Liver (tissue), 9 donors: Measurements from ENCODE around the gene IL12RB2. TPM values are rescaled to one million over a fixed set of nuclear protein-coding genes. Genes with fewer than 3 reads are reported as not detected.

Experiments used
- DNase-seq: peaks from one replicate; pipeline ENCODE4 v3.0.0-alpha.2; 2017; ENCODE audit warnings: low spot score
- H3K27ac ChIP-seq, 2 donors: one replicate each; pipeline ENCODE4 v1.7.0; 2013; ENCODE audit warnings: inconsistent platforms in 2 of 2, low read length in 2 of 2, control low read depth in 1 of 2, low read depth in 1 of 2, mild to moderate bottlenecking in 1 of 2
- H3K27me3 ChIP-seq, 4 donors: one replicate each; pipeline versions ENCODE4 v1.6.1 to v1.7.0; 2013; ENCODE audit warnings: low read length in 3 of 4, inconsistent platforms in 1 of 4, mild to moderate bottlenecking in 1 of 4, moderate library complexity in 1 of 4; ENCODE audit not compliant: control insufficient read depth in 4 of 4, insufficient read depth in 4 of 4
- H3K36me3 ChIP-seq, 4 donors: one replicate each; pipeline versions ENCODE4 v1.6.1 to v1.7.0; 2013; ENCODE audit warnings: low read length in 3 of 4, mild to moderate bottlenecking in 3 of 4, low read depth in 1 of 4, moderate library complexity in 1 of 4; ENCODE audit not compliant: control insufficient read depth in 4 of 4, insufficient read depth in 3 of 4
- H3K4me1 ChIP-seq, 4 donors: one replicate each; pipeline versions ENCODE4 v1.6.1 to v1.7.0; 2013; ENCODE audit warnings: low read length in 3 of 4, mild to moderate bottlenecking in 3 of 4, moderate library complexity in 1 of 4; ENCODE audit not compliant: control insufficient read depth in 4 of 4, insufficient read depth in 4 of 4
- H3K4me3 ChIP-seq, 3 donors: one replicate each; pipeline versions ENCODE4 v1.6.1 to v1.7.0; 2013; ENCODE audit warnings: low read length in 3 of 3, control low read depth in 1 of 3, low read depth in 1 of 3, mild to moderate bottlenecking in 1 of 3
- H3K9ac ChIP-seq, 2 donors: one replicate each; pipeline ENCODE4 v1.7.0; 2013; ENCODE audit warnings: low read length in 2 of 2, mild to moderate bottlenecking in 2 of 2, moderate library complexity in 2 of 2, control low read depth in 1 of 2, low read depth in 1 of 2
- H3K9me3 ChIP-seq, 4 donors: one replicate each; pipeline versions ENCODE4 v1.6.1 to v1.7.0; 2013; ENCODE audit warnings: low read length in 3 of 4; ENCODE audit not compliant: control insufficient read depth in 4 of 4
- CTCF ChIP-seq: fragments of 150-350 bp; IDR thresholded peaks from 2 replicates; pipeline ENCODE4 v1.5.1; 2017; ENCODE audit warnings: improper control_type of control experiment, low read depth, low read length; ENCODE audit not compliant: missing input control
- EGR1 ChIP-seq, 2 donors: IDR thresholded peaks; 2 replicates each; pipeline ENCODE4 v1.6.1; 2016 to 2018; ENCODE audit warnings: antibody characterized with exemption in 2 of 2, low read depth in 2 of 2
- FOXA1 ChIP-seq: IDR thresholded peaks from 2 replicates; pipeline ENCODE4 v1.6.1; 2016; ENCODE audit warnings: antibody characterized with exemption
- FOXA2 ChIP-seq: IDR thresholded peaks from 2 replicates; pipeline ENCODE4 v1.6.1; 2016; ENCODE audit warnings: antibody characterized with exemption
- GABPA ChIP-seq, 2 donors: IDR thresholded peaks in 1 of 2; conservative IDR thresholded peaks in 1 of 2; 2 replicates each; pipeline ENCODE4 v1.6.1; 2016; ENCODE audit warnings: antibody characterized with exemption in 2 of 2, mild to moderate bottlenecking in 1 of 2, moderate library complexity in 1 of 2
- HNF4A ChIP-seq, 2 donors: conservative IDR thresholded peaks; 2 replicates each; pipeline ENCODE4 v1.6.1; 2016; ENCODE audit warnings: antibody characterized with exemption in 2 of 2, mild to moderate bottlenecking in 2 of 2
- HNF4G ChIP-seq: IDR thresholded peaks from 2 replicates; pipeline ENCODE4 v1.6.1; 2016; ENCODE audit warnings: antibody characterized with exemption
- JUND ChIP-seq, 2 donors: IDR thresholded peaks; 2 replicates each; pipeline ENCODE4 v1.6.1; 2016; ENCODE audit warnings: antibody characterized with exemption in 2 of 2
- NR2F2 ChIP-seq: IDR thresholded peaks from 2 replicates; pipeline ENCODE4 v1.6.1; 2016; ENCODE audit warnings: antibody characterized with exemption
- RAD21 ChIP-seq, 2 donors: IDR thresholded peaks; 2 replicates each; pipeline ENCODE4 v1.6.1; 2016; ENCODE audit warnings: antibody characterized with exemption in 2 of 2, mild to moderate bottlenecking in 2 of 2
- RXRA ChIP-seq, 2 donors: IDR thresholded peaks; 2 replicates each; pipeline ENCODE4 v1.6.1; 2017 to 2018; ENCODE audit warnings: antibody characterized with exemption in 2 of 2, mild to moderate bottlenecking in 1 of 2
- SP1 ChIP-seq: IDR thresholded peaks from 2 replicates; pipeline ENCODE4 v1.6.1; 2018; ENCODE audit warnings: antibody characterized with exemption, mild to moderate bottlenecking
- TAF1 ChIP-seq: conservative IDR thresholded peaks from 2 replicates; pipeline ENCODE4 v1.6.1; 2016; ENCODE audit warnings: antibody characterized with exemption, mild to moderate bottlenecking
- WGBS: extraction: QIAGEN DNeasy Blood & Tissue Kit; methylation state at CpG from one replicate; pipeline ENCODE4 v1.1.7; 2013; 5-methylcytosine and 5-hydroxymethylcytosine counted together
- polyA plus RNA-seq, 2 donors: library from polyadenylated mRNA; stranded (reverse) in 1 of 2; unstranded in 1 of 2; fragments of 200-250 nt in 1 of 2; fragments of >200 nt in 1 of 2; fragmentation: Nextera tagmentation in 1 of 2; extraction: Ambion mirVana in 1 of 2; gene quantifications; one replicate each; pipeline versions ENCODE4 v1.2.1 to v1.2.3, GENCODE V29; 2013 to 2015
- total RNA-seq, 2 donors: library from RNA; depleted of rRNA; stranded (reverse); fragments of >200 nt; gene quantifications; one replicate each; pipeline ENCODE4 v1.2.3, GENCODE V29; 2014
- TF ChIP-seq, protein P1 (sequence below): IDR thresholded peaks from 2 replicates; pipeline ENCODE4 v1.6.1; 2016; ENCODE audit warnings: antibody characterized with exemption
- TF ChIP-seq, protein P2 (sequence below): IDR thresholded peaks from 2 replicates; pipeline ENCODE4 v1.6.1; 2016; ENCODE audit warnings: antibody characterized with exemption, mild to moderate bottlenecking
- TF ChIP-seq, protein P3 (sequence below): IDR thresholded peaks from 2 replicates; pipeline ENCODE4 v1.6.1; 2016; ENCODE audit warnings: antibody characterized with exemption
- donor health status: healthy.
- donor health status: healthy.
- donor health status: healthy.
- donor health status: healthy.
- donor health status: healthy.

Gene IL12RB2, protein sequence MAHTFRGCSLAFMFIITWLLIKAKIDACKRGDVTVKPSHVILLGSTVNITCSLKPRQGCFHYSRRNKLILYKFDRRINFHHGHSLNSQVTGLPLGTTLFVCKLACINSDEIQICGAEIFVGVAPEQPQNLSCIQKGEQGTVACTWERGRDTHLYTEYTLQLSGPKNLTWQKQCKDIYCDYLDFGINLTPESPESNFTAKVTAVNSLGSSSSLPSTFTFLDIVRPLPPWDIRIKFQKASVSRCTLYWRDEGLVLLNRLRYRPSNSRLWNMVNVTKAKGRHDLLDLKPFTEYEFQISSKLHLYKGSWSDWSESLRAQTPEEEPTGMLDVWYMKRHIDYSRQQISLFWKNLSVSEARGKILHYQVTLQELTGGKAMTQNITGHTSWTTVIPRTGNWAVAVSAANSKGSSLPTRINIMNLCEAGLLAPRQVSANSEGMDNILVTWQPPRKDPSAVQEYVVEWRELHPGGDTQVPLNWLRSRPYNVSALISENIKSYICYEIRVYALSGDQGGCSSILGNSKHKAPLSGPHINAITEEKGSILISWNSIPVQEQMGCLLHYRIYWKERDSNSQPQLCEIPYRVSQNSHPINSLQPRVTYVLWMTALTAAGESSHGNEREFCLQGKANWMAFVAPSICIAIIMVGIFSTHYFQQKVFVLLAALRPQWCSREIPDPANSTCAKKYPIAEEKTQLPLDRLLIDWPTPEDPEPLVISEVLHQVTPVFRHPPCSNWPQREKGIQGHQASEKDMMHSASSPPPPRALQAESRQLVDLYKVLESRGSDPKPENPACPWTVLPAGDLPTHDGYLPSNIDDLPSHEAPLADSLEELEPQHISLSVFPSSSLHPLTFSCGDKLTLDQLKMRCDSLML
- total RNA-seq, result 1 to 10 TPM in 1 of 2 donors, under 1 TPM in 1; 0.50 to 1.3 TPM
- under 1 TPM; 0.06 to 0.67 TPM for polyA plus RNA-seq

GRCh38 chr1:67307251-67308060 is at the start of gene IL12RB2:
Gene IL12RB2, plus strand, starts transcription at chr1:67307873. Its CDS starts 12,496 bp downstream, at chr1:67320369.
- no peaks in the 10 kb centered on the region for H3K36me3 ChIP-seq
- peaks cover 0 to 10% (median 1%) of the 10 kb centered on the region in 4 donors for H3K4me1 ChIP-seq
- TF ChIP-seq CTCF (no peak), FOXA1 (no peak), FOXA2 (no peak), HNF4A (conservative IDR thresholded peaks at IDR 0.05) (no peak), GABPA (IDR thresholded peaks at IDR 0.05 in 1 of 2, conservative IDR thresholded peaks at IDR 0.05 in 1 of 2) (no peak), SP1 (no peak), HNF4G (no peak), JUND (IDR thresholded peaks at IDR 0.05) (no peak), TAF1 (no peak), EGR1 (IDR thresholded peaks at IDR 0.05; ENCODE audit: low read depth in 2 of 2) (no peak), RXRA (IDR thresholded peaks at IDR 0.05) (no peak), RAD21 (IDR thresholded peaks at IDR 0.05) (no peak), NR2F2 (no peak)
- TF ChIP-seq, protein P1, sequence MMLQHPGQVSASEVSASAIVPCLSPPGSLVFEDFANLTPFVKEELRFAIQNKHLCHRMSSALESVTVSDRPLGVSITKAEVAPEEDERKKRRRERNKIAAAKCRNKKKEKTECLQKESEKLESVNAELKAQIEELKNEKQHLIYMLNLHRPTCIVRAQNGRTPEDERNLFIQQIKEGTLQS, result no peak
- TF ChIP-seq, protein P2, sequence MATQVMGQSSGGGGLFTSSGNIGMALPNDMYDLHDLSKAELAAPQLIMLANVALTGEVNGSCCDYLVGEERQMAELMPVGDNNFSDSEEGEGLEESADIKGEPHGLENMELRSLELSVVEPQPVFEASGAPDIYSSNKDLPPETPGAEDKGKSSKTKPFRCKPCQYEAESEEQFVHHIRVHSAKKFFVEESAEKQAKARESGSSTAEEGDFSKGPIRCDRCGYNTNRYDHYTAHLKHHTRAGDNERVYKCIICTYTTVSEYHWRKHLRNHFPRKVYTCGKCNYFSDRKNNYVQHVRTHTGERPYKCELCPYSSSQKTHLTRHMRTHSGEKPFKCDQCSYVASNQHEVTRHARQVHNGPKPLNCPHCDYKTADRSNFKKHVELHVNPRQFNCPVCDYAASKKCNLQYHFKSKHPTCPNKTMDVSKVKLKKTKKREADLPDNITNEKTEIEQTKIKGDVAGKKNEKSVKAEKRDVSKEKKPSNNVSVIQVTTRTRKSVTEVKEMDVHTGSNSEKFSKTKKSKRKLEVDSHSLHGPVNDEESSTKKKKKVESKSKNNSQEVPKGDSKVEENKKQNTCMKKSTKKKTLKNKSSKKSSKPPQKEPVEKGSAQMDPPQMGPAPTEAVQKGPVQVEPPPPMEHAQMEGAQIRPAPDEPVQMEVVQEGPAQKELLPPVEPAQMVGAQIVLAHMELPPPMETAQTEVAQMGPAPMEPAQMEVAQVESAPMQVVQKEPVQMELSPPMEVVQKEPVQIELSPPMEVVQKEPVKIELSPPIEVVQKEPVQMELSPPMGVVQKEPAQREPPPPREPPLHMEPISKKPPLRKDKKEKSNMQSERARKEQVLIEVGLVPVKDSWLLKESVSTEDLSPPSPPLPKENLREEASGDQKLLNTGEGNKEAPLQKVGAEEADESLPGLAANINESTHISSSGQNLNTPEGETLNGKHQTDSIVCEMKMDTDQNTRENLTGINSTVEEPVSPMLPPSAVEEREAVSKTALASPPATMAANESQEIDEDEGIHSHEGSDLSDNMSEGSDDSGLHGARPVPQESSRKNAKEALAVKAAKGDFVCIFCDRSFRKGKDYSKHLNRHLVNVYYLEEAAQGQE, result no peak
- TF ChIP-seq, protein P3, sequence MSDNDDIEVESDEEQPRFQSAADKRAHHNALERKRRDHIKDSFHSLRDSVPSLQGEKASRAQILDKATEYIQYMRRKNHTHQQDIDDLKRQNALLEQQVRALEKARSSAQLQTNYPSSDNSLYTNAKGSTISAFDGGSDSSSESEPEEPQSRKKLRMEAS, result no peak
- WGBS, result 6% methylated on average over 75 of the region's 75 CpGs
- peak within 1 kb of the TSS in 2 of 3 donors; percentile 20 to 57 for H3K4me3 ChIP-seq
- H3K27me3 ChIP-seq, result peaks cover 0 to 4% (median 1%) of the 10 kb centered on the region in 4 donors
- H3K9me3 ChIP-seq, result no peaks in the 10 kb centered on the region
- no peak within 1 kb of the TSS for H3K27ac ChIP-seq
- H3K9ac ChIP-seq, result no peak within 1 kb of the TSS
- DNase-seq, result peak; percentile 50
